ENCODE measurements around the gene GPR25. TPM values are rescaled to one million over a fixed set of nuclear protein-coding genes. Genes with fewer than 3 reads are reported as not detected.

Gene GPR25
- total RNA-seq, 3 donors from 2014 or later, result 0.29 TPM; not detected in 2

DNA sequence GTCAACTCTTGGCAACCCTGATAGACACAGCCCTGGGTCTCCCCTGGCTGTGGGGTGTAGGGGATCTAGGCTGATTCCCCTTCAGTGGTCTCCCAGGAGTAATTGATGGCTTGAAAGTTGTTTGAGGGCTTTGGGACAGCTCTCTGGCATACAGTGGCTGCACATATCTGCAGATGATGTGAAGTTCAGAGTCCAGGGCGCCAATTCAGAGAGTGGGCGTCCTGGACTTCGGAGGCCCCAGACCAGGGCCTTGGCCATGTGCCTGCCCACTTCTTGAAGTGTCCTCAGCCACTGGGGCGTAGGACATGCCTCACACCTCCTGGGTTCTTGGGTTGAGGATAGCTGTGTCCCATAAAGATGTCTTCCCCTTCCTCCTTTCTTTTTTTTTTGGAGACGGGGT lies 24.5 kb downstream of the GPR25 start:
- H3K4me3 ChIP-seq, result peak overlapping the region in 1 of 3 donors; percentile 60
- no peaks in the 10 kb centered on the region for H3K4me1 ChIP-seq

DNA sequence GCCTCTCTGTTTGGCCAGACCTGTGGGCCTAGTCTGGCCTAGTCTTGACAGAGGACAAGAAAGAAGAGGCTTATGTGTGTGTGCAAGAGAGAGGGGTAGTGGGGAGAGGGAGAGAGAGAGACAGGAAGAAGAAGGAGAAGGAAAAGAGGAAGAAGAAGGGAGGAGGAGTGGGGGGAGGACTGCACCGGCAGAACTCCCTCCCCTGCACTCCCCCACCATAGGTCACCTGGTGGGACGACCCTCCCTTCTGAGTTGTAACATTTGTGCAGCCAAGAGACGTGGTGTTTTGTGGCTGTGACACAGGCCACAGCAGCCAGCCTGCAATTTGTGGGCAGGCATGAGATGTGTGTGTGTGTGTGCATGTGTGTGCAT lies 26.2 kb downstream of the GPR25 start:
- Histone ChIP-seq H3K27me3 (no peaks in the 10 kb centered on the region), H3K4me1 (no peaks in the 10 kb centered on the region), H3K4me3 (no peak overlapping the region), H3K36me3 (no peaks in the 10 kb centered on the region), H3K9me3 (no peaks in the 10 kb centered on the region), H3K27ac (no peak overlapping the region)
- intact Hi-C loops (cut with DNase I; ENCODE audit: low total_unique reads), result no loop called here
- no peak for TF ChIP-seq POLR2AphosphoS5 (IDR thresholded peaks at IDR 0.05)
- TF ChIP-seq, protein P1, sequence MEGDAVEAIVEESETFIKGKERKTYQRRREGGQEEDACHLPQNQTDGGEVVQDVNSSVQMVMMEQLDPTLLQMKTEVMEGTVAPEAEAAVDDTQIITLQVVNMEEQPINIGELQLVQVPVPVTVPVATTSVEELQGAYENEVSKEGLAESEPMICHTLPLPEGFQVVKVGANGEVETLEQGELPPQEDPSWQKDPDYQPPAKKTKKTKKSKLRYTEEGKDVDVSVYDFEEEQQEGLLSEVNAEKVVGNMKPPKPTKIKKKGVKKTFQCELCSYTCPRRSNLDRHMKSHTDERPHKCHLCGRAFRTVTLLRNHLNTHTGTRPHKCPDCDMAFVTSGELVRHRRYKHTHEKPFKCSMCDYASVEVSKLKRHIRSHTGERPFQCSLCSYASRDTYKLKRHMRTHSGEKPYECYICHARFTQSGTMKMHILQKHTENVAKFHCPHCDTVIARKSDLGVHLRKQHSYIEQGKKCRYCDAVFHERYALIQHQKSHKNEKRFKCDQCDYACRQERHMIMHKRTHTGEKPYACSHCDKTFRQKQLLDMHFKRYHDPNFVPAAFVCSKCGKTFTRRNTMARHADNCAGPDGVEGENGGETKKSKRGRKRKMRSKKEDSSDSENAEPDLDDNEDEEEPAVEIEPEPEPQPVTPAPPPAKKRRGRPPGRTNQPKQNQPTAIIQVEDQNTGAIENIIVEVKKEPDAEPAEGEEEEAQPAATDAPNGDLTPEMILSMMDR (IDR thresholded peaks at IDR 0.05), result no peak
- no peak for DNase-seq (ENCODE audit: low spot score in 2 of 2)

More for the DNA sequence above, 24.5 kb downstream of the GPR25 start:
- no peaks in the 10 kb centered on the region for H3K9me3 ChIP-seq
- H3K36me3 ChIP-seq, result no peaks in the 10 kb centered on the region
- intact Hi-C loops (cut with DNase I; ENCODE audit: low total_unique reads), result no loop called here
- H3K27ac ChIP-seq, result no peak overlapping the region
- TF ChIP-seq POLR2AphosphoS5 (IDR thresholded peaks at IDR 0.05), result no peak
- TF ChIP-seq, protein P1 (IDR thresholded peaks at IDR 0.05), result no peak
- no peak for TF ChIP-seq POLR2A (IDR thresholded peaks at IDR 0.05)
- DNase-seq (ENCODE audit: low spot score in 2 of 2), result no peak
- no peaks in the 10 kb centered on the region for H3K27me3 ChIP-seq

DNA sequence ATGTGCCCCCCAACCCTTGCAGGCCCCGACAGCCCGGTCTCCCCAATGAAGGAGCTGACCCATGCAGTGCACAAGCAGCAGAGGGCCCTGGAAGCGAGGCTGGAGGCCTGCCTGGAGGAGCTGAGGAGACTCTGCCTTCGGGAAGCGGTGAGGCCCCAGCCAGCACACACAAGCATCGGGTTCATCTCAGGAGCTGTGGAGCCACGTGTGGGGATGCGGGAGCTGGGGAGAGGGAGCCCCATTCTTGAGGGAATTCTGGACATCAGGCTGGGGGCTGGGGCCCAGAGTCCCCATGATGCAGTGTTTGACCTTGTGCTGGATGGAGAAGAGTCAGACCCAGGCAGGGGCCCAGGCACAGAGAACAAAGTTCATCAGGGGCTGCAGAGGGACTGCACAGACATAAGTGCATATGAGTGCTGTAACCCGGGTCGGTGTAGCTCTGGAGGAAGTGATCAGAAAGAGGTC lies 26.7 kb downstream of the GPR25 start:
- no peak for DNase-seq (ENCODE audit: low spot score in 2 of 2)
- intact Hi-C loops (cut with DNase I; ENCODE audit: low total_unique reads), result no loop called here
- TF ChIP-seq, protein P1 (IDR thresholded peaks at IDR 0.05), result no peak
- TF ChIP-seq POLR2AphosphoS5 (IDR thresholded peaks at IDR 0.05) (no peak), POLR2A (IDR thresholded peaks at IDR 0.05) (no peak)
- H3K4me1 ChIP-seq, result no peaks in the 10 kb centered on the region
- no peaks in the 10 kb centered on the region for H3K27me3 ChIP-seq
- H3K4me3 ChIP-seq, result no peak overlapping the region
- no peaks in the 10 kb centered on the region for H3K9me3 ChIP-seq
- H3K27ac ChIP-seq, result no peak overlapping the region
- H3K36me3 ChIP-seq, result no peaks in the 10 kb centered on the region

DNA sequence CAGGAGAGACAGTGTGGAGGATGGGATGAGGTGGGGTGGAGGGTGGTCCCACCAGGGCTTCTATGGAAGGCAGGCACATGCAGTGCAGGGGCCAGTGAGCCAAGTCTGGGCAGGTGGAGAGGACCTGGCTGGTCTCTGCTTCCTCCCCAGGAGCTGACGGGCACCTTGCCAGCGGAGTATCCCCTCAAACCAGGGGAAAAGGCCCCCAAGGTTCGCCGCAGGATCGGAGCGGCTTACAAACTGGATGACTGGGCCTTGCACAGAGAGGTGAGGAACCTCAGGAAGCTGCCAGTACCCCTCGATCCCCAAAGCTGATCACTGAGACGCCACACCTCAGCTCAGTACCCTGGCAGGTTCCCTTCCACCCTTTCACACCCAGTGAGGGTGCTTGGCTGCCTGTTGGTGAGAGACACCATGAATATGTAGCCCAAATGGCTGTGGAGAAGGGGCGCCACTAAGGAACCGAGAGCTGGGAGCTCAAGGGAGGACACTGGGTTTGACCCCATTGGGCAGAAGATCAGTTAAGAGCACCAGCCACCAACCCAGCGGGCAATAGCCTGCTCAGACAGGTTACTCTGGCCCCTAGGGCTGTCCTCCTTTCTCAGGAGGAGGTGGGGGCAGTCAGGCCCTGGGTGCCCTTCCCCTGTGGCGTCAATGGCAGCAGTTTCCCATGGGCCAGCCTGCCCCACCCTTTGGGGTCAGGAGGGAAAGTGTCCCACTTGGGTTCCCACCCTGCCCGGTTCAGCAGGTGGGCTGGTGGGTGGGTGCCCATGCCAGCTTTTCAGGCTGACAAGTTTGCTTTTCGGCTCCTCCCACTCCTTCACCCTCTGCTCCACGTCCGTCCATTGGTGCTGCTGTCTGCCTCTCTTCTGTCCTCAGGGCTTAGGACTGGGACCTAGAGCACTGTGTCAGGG lies 27.4 kb downstream of the GPR25 start:
- intact Hi-C loops (cut with DNase I; ENCODE audit: low total_unique reads), result no loop called here
- H3K36me3 ChIP-seq, result no peaks in the 10 kb centered on the region
- H3K9me3 ChIP-seq, result no peaks in the 10 kb centered on the region
- TF ChIP-seq POLR2AphosphoS5 (IDR thresholded peaks at IDR 0.05) (no peak), POLR2A (IDR thresholded peaks at IDR 0.05) (no peak)
- TF ChIP-seq, protein P1 (IDR thresholded peaks at IDR 0.05), result no peak
- H3K4me3 ChIP-seq, result no peak overlapping the region
- no peak overlapping the region for H3K27ac ChIP-seq
- DNase-seq (ENCODE audit: low spot score in 2 of 2), result no peak
- no peaks in the 10 kb centered on the region for H3K27me3 ChIP-seq
- H3K4me1 ChIP-seq, result no peaks in the 10 kb centered on the region

DNA sequence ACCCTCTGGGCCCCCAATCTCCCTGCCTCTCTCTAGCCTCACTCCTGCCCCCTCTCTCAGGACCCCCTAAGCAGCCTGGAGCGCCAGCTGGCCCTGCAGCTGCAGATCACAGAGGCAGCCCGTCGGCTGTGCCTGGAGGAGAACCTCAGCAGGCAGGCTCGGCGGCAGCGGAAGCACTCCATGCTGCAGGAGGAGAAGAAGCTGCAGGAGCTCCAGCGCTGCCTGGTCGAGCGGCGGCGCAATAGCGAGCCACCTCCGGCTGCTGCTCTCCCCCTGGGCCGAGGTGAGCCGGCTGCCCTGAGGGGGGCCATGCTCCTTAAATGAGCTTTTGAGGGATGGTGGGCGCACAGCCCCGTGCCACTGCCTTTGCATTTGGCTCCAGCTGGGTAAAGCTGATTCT lies 28.1 kb downstream of the GPR25 start:
- no peak for TF ChIP-seq POLR2AphosphoS5 (IDR thresholded peaks at IDR 0.05)
- TF ChIP-seq, protein P1 (IDR thresholded peaks at IDR 0.05), result no peak
- no peak for TF ChIP-seq POLR2A (IDR thresholded peaks at IDR 0.05)
- intact Hi-C loops (cut with DNase I; ENCODE audit: low total_unique reads), result no loop called here
- Histone ChIP-seq H3K27me3 (no peaks in the 10 kb centered on the region), H3K4me1 (no peaks in the 10 kb centered on the region), H3K9me3 (no peaks in the 10 kb centered on the region), H3K4me3 (no peak overlapping the region), H3K27ac (no peak overlapping the region), H3K36me3 (no peaks in the 10 kb centered on the region)
- no peak for DNase-seq (ENCODE audit: low spot score in 2 of 2)

Measured in breast epithelium (tissue), 4 donors.